HepG2 (cell line): ENCODE results near the gene GRIK5. TPM values are rescaled to one million over a fixed set of nuclear protein-coding genes. Genes with fewer than 3 reads are reported as not detected.

Experiments
- ATAC-seq: fragments of 200-7000 bp; cut with Tn5 transposase; 3 replicates; pipeline ENCODE4 v1.9.1; 2020; ENCODE audit warnings: mild to moderate bottlenecking, moderate library complexity
- BruUV-seq: library from RNA; stranded (reverse); fragments of 400-500 nt; replicated peaks from 2 replicates; lab custom pipeline; 2021; lab: Mats Ljungman, UMichigan
- CTCF ChIA-PET: fragments of 300-600 bp; formaldehyde crosslinking; extraction: SDS; loops from one replicate; lab custom pipeline; 2021; ENCODE audit warnings: low total read pairs, inconsistent platforms, low intra/inter-chr PET ratio; lab: Yijun Ruan, JAX
- POLR2A ChIA-PET: fragments of 350-600 bp; sonication (Branson Sonifier 250); formaldehyde crosslinking; loops from one replicate; lab custom pipeline; 2020; ENCODE audit warnings: antibody characterized with exemption, inconsistent platforms; lab: Yijun Ruan, JAX
- DNase-seq: peaks from one replicate; pipeline ENCODE4 v3.0.0-alpha.2; 2015; ENCODE audit warnings: low spot score
- FAIRE-seq: peaks from 3 replicates; lab custom pipeline; 2011; peaks lifted over from hg19 to GRCh38; lab: Jason Lieb, UNC
- H2AFZ ChIP-seq: one replicate; pipeline ENCODE4 v1.6.1; 2011; ENCODE audit warnings: low read length, inconsistent platforms
- H3K27ac ChIP-seq: fragments of 300-600 bp; 3 replicates; pipeline ENCODE4 v1.8.0; 2011; ENCODE audit warnings: mixed run types, mild to moderate bottlenecking, mixed read lengths, low read length, inconsistent platforms; ENCODE audit not compliant: insufficient read depth; ENCODE audit errors: extremely low read length
- H3K27me3 ChIP-seq, 2 experiments: fragments of 200-600 bp in 1 of 2; 2 replicates in 1 of 2; 3 replicates in 1 of 2; pipeline versions ENCODE4 v1.6.0 to v1.8.0; 2011; ENCODE audit warnings: low read length in 2 of 2, mild to moderate bottlenecking in 2 of 2, moderate library complexity in 2 of 2, inconsistent platforms in 1 of 2; ENCODE audit not compliant: insufficient read depth in 2 of 2, control insufficient read depth in 1 of 2
- H3K36me3 ChIP-seq, 2 experiments: fragments of 200-600 bp in 1 of 2; replicated peaks in 1 of 2; 2 replicates in 1 of 2; 3 replicates in 1 of 2; pipeline versions ENCODE4 v1.5.1 to v1.8.0; 2011; ENCODE audit warnings: low read length in 2 of 2, inconsistent platforms in 1 of 2; ENCODE audit not compliant: insufficient read depth in 2 of 2, control insufficient read depth in 1 of 2
- H3K4me1 ChIP-seq: 2 replicates; pipeline ENCODE4 v1.5.1; 2012; ENCODE audit warnings: low read length, inconsistent platforms; ENCODE audit not compliant: insufficient read depth
- H3K4me2 ChIP-seq: 2 replicates; pipeline ENCODE4 v1.6.0; 2011; ENCODE audit warnings: low read depth, low read length, inconsistent platforms
- H3K4me3 ChIP-seq, 3 experiments: fragments of 200-600 bp in 1 of 3; sonication (generic), shearing (Covaris generic) in 1 of 3; replicated peaks in 1 of 3; 2 replicates each; pipeline ENCODE4 v1.5.1; 2011 to 2016; ENCODE audit warnings: low read length in 3 of 3, inconsistent platforms in 2 of 3, low read depth in 2 of 3, mild to moderate bottlenecking in 2 of 3, control low read depth in 1 of 3, mixed read lengths in 1 of 3; ENCODE audit not compliant: insufficient read depth in 1 of 3
- H3K79me2 ChIP-seq: one replicate; pipeline ENCODE4 v1.6.1; 2011; ENCODE audit warnings: low read length, inconsistent platforms; ENCODE audit not compliant: insufficient read depth
- H3K9ac ChIP-seq: 2 replicates; pipeline ENCODE4 v1.6.0; 2011; ENCODE audit warnings: mild to moderate bottlenecking, low read depth, low read length, inconsistent platforms; ENCODE audit not compliant: insufficient read depth
- H3K9me3 ChIP-seq: 2 replicates; pipeline ENCODE4 v1.5.1; 2012; ENCODE audit warnings: mild to moderate bottlenecking, low read length
- H4K20me1 ChIP-seq: 2 replicates; pipeline ENCODE4 v1.6.0; 2011; ENCODE audit warnings: inconsistent platforms, mild to moderate bottlenecking, low read length, moderate library complexity; ENCODE audit not compliant: insufficient read depth
- ARID2 ChIP-seq: sonication (generic); formaldehyde crosslinking; IDR thresholded peaks from 2 replicates; pipeline ENCODE4 v1.8.1; 2022; ENCODE audit warnings: mild to moderate bottlenecking, missing genetic modification reagents, borderline replicate concordance
- UBTF ChIP-seq: sonication (generic); formaldehyde crosslinking; IDR thresholded peaks from 2 replicates; pipeline ENCODE4 v1.4.0; 2020; ENCODE audit warnings: mild to moderate bottlenecking, missing genetic modification reagents
- ZGPAT ChIP-seq: IDR thresholded peaks from 2 replicates; pipeline ENCODE4 v1.6.1; 2016; ENCODE audit warnings: mild to moderate bottlenecking
- ZNF7 ChIP-seq: IDR thresholded peaks from 2 replicates; pipeline ENCODE4 v1.6.1; 2016; ENCODE audit warnings: missing biosample characterization, missing genetic modification reagents
- WGBS: methylation state at CpG from one replicate; pipeline ENCODE4 v1.1.6; 2017; ENCODE audit warnings: low lambda C conversion rate; 5-methylcytosine and 5-hydroxymethylcytosine counted together
- in situ Hi-C: cut with HindIII; loops from 2 replicates; pipeline ENCODE4 v1.10.0; 2017; ENCODE audit warnings: low pct_unique_long_range_greater_than_20kb; ENCODE audit not compliant: extremely low pct_ligation_motif_present
- intact Hi-C: fragments of 100-400 bp; cut with micrococcal nuclease; formaldehyde crosslinking; loops from one replicate; pipeline ENCODE4 v1.10.0; 2022; ENCODE audit not compliant: unreplicated experiment
- polyA plus RNA-seq, 8 experiments: library from polyadenylated mRNA; depleted of rRNA in 3 of 8; stranded (reverse) in 7 of 8; unstranded in 1 of 8; fragments of >200 nt; fragmentation: Illumina TruSeq in 4 of 8; extraction: Trizol in 4 of 8; gene quantifications; 2 replicates each; pipeline versions ENCODE4 v1.2.1 to v1.2.3, GENCODE V29; 2011 to 2016; ENCODE audit warnings: low read depth in 4 of 8, missing spikeins in 1 of 8, mixed read lengths in 1 of 8; ENCODE audit not compliant: insufficient read depth in 1 of 8
- total RNA-seq, 5 experiments: library from RNA; depleted of rRNA; stranded (reverse); fragments of >200 nt; fragmentation: Illumina TruSeq; extraction: Trizol; gene quantifications; 2 replicates each; pipeline ENCODE4 v1.2.3, GENCODE V29; 2016; ENCODE audit warnings: low read depth in 1 of 5

Gene GRIK5
- total and polyA plus RNA-seq, 2 of the 13 experiments (the other 11 are each of a cell fraction or from before 2014, with no cell fraction given) = not detected

- Histone ChIP-seq H3K4me1 (no peaks in the 10 kb centered on the region), H3K4me2 (no peak overlapping the region), H2AFZ (no peak overlapping the region), H3K9ac (no peak overlapping the region), H4K20me1 (0 out of 2 replicates have a peak, but pooled peaks cover 2% of the 10 kb centered on the region), H3K79me2 (no peaks in the 10 kb centered on the region), H3K27ac (no peak overlapping the region), H3K27me3 (peaks cover 0 to 7% of the 10 kb centered on the region in 2 experiments; a peak in 2 of 5 replicates), H3K4me3 (no peak overlapping the region), H3K9me3 (no peaks in the 10 kb centered on the region), H3K36me3 (no peaks in the 10 kb centered on the region)
- DNase-seq (no peak), ATAC-seq (no peak), FAIRE-seq (no peak)
- ChIA-PET POLR2A (no interaction called here), CTCF (interaction anchor here (0.9 kb wide), 1 partner anchor 10 kb away, joined by 3 read pairs; no protein-coding TSS in a partner anchor)
- no TSS peak for BruUV-seq
- in situ Hi-C loops (no loop called here), intact Hi-C loops (no loop called here)
- TF ChIP-seq ARID2 (CRISPR knock-in tag) (no peak), UBTF (CRISPR knock-in tag) (no peak), ZGPAT (CRISPR knock-in tag) (no peak), ZNF7 (no peak)
- 41% methylated on average over 6 of the region's 6 CpGs for WGBS
Measured at GRCh38 chr19:42098781-42099180, 28.8 kb upstream of the GRIK5 start.
